Astrocyte of the spinal cord (primary cell): ENCODE data around the gene TBCD.

Experiments used
- DNase-seq: peaks from one replicate; pipeline ENCODE4 v3.0.0; 2011; ENCODE audit warnings: low read depth, low spot score
- H3K4me3 ChIP-seq: 2 replicates; pipeline ENCODE4 v1.5.1; 2011; ENCODE audit warnings: low read depth, mild to moderate bottlenecking, low read length, moderate library complexity
- in situ Hi-C: cut with HindIII; loops from 2 replicates; pipeline ENCODE4 v1.10.0; 2017; ENCODE audit warnings: low sequenced_read_pairs
- TF ChIP-seq, protein P1 (sequence below): IDR thresholded peaks from 2 replicates; pipeline ENCODE4 v1.5.1; 2012; ENCODE audit warnings: low read depth, mild to moderate bottlenecking, low read length, inconsistent platforms

Gene TBCD

GRCh38 chr17:82920150-82920549, 168.3 kb downstream of the TBCD start:
- TF ChIP-seq, protein P1, sequence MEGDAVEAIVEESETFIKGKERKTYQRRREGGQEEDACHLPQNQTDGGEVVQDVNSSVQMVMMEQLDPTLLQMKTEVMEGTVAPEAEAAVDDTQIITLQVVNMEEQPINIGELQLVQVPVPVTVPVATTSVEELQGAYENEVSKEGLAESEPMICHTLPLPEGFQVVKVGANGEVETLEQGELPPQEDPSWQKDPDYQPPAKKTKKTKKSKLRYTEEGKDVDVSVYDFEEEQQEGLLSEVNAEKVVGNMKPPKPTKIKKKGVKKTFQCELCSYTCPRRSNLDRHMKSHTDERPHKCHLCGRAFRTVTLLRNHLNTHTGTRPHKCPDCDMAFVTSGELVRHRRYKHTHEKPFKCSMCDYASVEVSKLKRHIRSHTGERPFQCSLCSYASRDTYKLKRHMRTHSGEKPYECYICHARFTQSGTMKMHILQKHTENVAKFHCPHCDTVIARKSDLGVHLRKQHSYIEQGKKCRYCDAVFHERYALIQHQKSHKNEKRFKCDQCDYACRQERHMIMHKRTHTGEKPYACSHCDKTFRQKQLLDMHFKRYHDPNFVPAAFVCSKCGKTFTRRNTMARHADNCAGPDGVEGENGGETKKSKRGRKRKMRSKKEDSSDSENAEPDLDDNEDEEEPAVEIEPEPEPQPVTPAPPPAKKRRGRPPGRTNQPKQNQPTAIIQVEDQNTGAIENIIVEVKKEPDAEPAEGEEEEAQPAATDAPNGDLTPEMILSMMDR: no peak
- H3K4me3 ChIP-seq: no peak overlapping the region
- in situ Hi-C loops: no loop called here
- DNase-seq: no peak

DNA sequence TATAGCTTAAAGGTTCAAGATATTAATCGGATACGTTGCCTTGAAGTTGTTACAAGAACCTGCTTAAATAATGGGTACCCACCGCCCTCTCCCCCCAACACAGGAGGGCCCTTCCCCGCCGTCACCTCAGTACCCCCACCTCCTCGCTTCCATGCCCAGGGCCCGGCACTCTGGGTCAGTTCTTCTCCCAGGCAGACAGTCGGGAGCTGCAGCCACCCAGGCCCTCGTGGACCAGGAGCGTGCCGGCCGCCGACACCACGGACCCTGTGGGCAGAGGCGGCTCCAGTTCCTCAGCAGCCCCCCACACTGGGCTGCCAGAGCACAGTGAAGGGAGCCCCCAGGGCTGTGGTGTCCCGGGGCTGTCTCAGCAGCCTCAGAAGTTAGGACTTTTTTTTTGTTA, 168.8 kb downstream of the TBCD start:
- no peak for DNase-seq
- TF ChIP-seq, protein P1: no peak
- H3K4me3 ChIP-seq: no peak overlapping the region
- in situ Hi-C loops: no loop called here

DNA sequence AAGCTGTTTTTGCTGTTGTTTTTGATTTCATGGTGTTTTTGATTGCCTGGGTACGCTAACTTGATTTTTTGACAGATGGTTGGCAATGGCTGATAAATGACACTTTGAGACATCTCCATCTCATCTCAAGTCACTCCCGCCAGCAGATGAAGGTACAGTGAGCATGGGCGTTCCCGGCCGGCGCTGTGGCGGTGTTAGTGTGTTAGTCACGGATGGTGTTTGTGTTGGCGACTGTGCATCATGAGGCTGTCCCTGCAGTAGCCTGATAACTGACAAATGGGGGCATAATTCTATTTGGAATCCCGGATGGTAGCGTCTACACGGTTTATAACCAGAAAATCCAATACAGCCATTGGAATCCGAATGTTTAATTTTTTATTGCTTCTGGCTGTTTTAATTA, 169.6 kb downstream of the TBCD start:
- DNase-seq: no peak
- TF ChIP-seq, protein P1: no peak
- in situ Hi-C loops: no loop called here
- no peak overlapping the region for H3K4me3 ChIP-seq

GRCh38 chr17:82922646-82923045, 170.8 kb downstream of the TBCD start:
- TF ChIP-seq, protein P1: no peak
- DNase-seq: no peak
- in situ Hi-C loops: no loop called here
- no peak overlapping the region for H3K4me3 ChIP-seq

DNA sequence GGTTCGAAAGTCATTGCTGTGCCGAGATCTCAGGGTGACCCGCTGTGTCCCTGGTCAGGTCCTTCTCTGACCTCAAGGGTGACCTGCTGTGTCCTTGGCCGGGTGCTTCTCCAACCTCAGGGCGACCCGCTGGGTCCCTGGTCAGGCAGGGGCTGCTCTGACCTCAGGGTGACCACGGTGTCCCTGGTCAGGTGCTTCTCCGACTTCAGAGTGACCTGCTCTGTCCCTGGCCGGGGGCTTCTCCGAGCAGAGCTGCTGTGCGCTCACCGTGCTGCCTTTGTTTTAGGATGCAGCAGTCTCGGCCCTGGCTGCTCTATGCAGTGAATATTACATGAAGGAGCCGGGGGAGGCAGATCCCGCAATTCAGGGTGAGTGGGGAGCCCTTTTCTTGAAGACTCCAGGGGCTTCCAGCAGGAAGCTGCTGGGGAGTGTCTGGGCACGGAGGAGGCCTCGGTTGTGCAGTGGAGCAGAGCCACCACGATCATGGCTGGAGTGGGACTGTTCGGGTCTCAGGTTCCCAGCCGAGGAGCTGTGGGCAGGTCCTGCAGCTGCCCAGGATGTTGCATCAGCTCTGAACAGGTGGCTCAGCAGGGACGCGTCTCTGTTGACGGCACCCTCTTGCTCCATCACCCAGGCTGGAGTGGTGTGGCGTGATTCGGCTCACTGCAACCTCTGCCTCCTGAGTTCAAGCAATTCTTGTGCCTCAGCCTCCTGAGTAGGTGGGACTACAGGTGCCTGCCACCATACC, 171.7 kb downstream of the TBCD start:
- in situ Hi-C loops: no loop called here
- DNase-seq: no peak
- TF ChIP-seq, protein P1: no peak
- no peak overlapping the region for H3K4me3 ChIP-seq

GRCh38 chr17:82924214-82924613, 172.3 kb downstream of the TBCD start:
- no peak for DNase-seq
- TF ChIP-seq, protein P1: no peak
- in situ Hi-C loops: no loop called here

More at GRCh38 chr17:82924214-82924613, 172.3 kb downstream of the TBCD start:
- no peak overlapping the region for H3K4me3 ChIP-seq
